HG03139 (cell line): ENCODE results near the gene AHRR.
"Not testable (repeated sequence)": the region's sequence is repeated elsewhere in the genome, so short reads cannot be mapped to it uniquely, and the experiment has no call there.

ENCODE experiments used
- ATAC-seq: cut with Tn5 transposase; IDR thresholded peaks from one replicate; pipeline ENCODE4 v1.9.1; 2021; ENCODE audit not compliant: unreplicated experiment

Gene AHRR

DNA sequence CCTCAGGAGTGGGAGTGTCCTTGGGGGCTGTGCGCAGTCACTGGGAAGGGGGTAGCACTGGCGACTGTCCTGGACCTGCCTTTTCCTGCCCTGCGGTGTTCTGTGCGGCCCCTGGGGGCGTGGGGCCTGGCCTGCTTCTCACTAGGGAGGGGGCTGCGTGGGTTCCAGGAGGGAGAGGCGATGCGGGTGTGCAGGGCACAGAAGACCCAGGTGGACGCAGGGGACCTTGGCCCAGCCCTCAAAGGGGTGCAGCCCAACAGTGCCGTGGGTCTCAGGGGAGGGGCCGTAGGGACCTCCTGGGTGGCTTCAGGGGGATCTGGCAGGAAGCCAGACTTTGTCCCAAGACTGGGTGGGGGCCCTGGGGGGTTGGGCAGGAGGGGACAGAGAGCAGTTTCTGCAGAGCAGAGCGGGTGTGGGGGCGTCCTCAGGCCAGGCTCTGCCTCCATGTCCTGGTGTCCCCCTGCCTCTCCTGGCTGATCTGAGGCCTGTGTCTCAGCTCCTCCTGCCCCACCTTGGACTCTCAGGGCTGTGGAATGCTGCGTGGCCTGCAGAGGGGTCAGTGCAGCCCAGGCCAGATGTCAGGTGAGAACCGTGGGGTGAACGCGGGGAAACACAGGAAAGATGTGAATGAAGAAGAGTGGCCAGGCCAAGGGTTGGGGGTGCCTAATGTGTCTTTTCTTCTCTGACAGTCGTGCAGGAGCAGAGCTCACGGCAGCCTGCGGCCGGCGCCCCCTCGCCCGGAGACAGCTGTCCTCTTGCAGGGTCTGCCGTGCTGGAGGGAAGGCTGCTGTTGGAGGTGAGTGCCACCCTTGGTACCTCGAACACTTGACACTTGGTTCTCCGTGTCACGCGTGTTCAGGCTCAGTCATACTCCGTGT is 54.6 kb downstream of the AHRR start:
- ATAC-seq, result no peak

DNA sequence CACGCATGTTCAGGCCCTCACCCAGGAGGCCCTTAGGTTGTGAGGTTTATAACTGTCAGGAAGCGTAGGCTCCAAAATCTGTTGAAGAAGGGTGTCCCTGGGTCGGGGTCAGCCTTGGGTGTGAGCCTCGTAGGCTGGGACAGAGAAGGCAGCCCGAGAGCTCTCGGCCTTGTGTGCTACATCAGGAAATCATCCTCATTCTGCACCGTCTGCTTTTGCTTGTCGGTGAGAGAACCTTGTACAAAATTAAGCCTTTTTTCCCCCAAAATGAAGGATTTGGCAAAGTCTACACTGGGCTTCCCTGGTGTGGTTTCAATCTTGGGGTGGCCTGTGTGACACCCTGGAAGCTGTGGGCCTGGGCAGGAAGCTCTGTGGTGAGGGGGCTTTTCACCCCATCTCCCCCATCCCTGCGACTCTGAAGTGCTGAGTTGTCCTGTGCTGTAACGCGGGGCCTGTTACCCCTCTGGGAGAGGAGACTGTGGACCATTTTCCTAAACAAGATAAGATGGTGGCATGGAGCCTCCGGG is 55.3 kb downstream of the AHRR start:
- ATAC-seq, result no peak

DNA sequence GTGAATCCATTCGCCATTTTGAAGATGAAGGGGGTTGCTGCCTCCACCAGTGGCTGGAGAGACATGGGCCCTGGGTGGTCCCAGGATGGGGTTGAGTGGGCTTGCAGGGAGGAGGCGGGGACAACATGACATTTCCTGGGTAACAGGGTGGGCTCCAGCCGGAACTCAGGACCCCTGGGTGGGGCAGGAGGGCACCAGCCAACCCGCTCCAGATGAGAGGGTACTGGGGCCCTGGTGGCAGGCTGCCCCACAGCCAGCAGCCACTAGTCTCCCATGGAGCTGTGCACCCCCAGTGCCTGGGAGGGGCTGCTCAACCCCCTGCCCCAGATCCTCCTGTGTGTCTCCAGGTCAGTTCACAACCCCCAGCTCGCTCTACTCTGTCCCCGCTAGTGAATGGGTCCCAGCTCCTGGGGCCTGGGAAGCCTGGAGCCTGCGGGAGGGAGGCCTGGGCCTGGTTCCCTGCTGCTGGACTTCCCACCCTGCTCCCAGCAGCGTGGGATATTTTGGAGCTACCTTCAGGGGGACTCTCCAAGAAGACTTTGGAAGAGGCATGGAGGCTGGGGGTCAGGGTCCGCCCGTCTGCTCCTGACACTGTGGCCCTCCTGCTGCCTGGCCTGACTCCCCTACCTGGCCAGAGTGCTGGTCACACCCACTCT is 55.9 kb downstream of the AHRR start:
- ATAC-seq, result no peak

DNA sequence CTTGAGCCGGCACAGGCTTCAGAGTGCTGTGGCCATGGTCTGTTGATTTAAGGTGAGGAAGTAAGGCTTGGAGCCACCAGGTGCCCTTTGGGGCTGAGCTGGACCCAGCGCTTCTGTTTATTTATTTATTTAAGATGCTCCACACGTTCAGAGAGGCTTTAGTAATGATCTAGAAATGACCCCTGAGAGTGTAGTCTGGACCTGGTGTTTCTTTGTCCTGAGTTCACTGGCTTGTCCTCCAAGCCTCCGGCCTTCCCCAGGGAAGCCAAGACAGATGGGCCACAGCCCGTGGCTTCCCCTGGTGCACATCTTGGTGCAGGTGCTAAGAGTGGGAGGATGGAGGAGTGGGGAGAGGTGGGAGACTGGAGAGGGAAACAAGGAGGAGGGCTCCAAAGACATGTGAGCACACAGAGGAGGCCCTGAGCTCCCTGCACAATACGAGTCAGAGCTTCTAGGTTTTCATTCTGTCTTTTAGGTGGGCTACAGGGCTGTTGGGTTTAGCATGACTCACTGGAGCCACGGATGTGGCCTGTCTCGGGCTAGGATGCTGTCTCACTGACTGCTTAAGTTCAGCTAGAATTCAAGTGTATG is 56.9 kb downstream of the AHRR start:
- ATAC-seq, result no peak

DNA sequence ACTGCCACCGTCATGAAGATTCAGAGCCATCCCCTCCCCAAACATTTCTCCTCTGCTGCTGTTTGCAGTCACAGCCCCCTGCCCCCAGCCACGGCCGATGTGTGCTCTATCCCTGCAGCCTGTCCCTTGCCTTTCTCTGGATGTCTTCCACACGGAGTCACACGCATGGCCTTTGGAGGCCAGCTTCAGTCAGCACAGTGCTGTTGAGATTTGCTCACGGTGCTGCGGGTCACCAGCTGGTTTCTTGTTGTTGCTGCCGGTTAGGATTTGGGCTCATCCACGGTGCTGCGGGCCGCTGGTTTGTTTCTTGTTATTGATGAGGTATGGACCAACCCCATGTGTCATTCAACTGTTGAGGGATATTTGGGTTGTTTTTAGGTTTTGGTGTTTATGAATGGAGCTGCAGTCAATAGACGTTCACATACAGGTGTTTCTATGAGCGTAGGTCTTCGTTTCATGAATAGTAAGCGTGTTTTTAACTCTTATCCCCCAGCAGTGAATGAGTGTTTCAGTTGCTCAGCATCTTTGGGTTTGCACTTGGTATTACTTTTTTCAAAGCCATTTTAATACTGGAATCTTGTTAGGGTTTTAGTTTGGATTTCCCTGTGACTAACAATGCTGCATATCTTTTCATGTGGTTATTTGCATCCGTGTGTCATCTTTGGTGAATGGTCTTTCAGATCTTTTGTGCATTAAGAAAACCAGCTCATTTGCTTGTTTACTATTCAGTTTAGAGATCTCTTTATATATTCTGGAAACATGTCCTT is 57.6 kb downstream of the AHRR start:
- no peak for ATAC-seq

DNA sequence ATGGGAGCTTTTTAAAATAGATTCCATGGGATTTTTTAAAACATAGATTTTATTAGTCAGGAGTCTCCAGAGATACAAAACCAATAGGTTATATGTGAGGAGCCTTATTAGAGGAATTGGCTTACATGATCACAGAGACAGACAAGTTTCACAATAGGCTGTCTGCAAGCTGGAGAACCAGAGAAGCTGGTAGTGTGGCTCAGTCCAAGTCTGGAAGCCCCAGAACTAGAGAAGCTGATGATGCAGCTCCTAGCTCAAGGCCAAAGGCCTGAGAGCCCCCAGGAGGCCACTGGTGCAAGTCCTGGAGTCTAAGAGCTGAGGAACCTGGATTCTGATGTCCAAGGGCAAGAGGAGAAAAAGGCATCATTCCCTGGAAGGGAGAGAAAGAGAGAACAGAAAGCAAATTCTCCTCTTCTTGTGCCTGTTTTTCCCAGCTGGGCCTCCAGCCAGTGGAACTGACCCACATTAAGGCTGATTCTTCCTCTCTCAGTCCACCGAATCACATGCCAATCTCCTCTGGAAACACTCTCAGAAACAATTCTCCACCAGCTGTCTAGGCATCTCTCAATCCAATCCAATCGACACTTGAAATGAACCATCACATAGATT is 59.3 kb downstream of the AHRR start:
- ATAC-seq, result no peak

DNA sequence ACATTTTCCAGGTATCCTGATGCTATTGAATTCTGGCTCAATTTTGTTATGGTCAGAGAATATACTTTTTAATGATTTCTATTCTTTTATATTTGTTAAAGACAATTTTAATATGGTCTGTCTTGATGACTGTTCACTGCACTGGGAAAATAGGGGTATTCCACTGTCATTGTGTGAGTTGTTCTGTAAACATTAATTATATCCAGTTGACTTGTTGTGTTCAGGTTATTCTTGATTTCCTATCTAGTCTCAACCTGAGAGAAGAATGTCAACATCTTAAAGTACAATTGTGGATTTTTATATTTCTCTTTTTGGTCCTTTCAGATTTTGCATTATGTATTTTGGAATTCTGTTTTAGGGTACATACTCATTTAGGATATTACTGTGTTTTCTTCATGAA is 61.6 kb downstream of the AHRR start:
- ATAC-seq, result no peak

DNA sequence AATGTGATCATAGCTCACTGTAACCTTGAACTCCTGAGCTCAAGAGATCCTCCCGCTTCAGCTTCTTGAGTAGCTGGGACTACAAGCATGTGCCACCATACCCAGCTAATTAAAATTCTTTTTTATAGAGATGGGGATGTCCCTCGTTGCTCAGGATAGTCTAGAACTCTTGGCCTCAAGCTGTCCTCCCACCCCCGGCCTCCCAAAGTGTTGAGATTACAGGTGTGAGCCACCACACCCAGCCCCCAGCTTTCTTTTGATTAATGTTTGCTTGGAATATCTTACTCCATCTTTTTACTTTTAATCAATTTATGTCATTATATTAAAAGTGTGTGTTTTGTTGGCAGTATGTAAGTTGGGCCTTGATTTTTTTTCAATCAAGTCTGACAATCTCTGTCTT is 62.1 kb downstream of the AHRR start:
- no peak for ATAC-seq

DNA sequence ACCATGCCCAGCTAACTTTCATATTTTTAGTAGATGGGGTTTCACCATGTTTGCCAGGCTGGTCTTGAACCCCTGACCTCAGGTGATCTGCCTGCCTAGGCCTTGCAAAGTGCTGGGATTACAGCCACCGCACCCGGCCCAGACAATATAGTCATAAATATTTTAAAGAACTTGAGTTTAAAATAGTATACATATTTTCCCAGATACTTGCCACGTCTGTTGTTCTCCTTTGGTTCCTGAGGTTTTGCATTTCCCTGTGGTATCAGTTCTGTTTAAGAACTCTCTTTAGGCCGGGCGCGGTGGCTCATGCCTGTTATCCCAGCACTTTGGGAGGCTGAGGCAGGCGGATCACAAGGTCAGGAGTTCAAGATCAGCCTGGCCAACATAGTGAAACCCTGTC is 63.1 kb downstream of the AHRR start:
- not testable (repeated sequence) for ATAC-seq

DNA sequence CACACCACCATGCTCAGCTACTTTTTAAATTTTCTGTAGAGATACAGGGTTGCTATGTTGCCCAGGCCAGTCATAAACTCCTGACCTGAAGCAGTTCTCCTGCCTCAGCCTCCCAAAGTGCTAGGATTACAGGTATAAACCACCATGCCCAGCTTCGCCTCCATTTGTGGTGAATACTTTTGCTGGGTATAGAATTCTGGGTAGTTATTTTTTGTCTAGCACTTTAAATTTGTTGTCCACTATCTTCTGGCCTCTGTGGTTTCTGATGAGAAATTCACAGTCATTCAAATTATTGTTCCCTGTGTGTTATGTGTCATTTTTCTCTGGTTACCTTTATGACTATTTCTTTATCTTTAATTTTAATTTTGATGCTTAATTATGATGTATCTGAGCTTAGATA is 63.8 kb downstream of the AHRR start:
- ATAC-seq, result no peak

DNA sequence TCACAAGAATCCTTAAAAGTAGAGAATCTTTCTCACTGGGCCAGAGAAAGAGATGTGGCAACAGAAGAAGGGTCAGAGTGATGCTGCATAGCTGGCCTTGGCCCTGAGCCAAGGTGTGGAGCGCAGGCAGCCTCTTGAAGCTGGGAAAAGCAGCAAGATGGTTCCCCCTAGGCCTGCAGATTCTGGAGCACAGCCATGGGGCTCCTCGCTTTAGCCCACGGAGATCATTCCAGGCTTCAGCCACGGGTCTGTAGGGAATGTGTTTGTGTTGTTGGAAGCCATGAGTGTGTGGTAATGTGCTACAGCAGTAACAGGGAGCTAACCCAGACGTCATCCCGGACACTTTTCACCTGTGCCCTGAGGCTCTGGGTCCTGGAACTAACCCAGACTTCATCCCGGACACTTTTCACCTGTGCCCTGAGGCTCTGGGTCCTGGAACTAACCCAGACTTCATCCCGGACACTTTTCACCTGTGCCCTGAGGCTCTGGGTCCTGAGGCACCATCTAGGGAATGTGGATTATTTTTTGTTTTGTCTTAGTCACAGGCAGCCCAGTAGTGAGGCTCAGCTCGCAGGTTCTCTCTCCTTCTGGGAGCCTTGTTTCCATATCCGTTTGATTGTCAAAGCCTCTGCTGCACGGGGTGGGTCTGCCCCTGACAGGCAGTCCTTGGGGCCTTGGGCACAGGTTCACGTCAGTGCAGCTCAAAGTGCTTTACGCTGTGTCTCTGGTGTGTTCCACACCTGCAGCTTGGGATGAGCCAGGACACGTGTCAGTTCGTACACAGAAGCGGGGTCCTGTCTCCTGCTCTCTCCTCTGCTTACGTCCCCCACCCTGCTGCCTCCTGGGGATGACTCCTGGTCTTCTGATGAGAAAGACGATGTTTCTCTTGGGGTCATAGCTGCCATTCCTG is 65.2 kb downstream of the AHRR start:
- no peak for ATAC-seq

DNA sequence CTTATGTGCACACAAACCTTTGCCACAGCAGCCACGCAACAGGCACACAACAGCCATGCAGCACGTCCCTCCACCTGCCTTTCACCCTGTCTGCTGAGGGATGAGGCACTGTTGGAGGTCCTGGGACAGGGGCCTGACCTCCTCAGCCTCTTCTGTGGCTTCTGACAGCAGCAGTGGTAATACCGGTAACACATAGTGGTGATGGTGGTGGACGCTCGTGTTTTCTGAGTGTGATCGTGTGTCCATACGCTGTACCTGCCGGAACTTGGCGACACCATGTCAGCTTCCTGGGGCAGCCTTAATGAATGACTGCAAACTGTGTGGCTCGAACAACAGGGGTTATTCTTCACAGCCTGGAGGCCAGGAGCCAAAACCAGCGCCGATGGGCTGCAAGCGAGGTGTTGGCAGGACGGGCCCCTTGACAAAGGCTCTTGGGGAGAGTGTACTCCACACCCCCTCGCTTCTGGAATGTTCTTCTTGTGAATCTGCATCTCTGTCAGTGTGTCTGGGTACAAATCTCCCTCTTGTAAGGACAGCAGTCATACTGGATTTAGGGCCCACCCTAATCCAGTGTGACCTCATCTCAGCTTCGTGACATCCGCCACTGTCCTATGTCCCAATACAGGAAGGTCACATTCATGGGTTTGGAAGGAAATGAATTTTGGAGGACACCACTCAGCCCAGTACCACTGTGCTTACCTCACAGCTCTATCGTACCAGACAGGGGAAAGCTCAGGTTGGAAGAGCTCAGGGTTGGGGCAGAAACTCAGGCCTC is 66.2 kb downstream of the AHRR start:
- no peak for ATAC-seq

DNA sequence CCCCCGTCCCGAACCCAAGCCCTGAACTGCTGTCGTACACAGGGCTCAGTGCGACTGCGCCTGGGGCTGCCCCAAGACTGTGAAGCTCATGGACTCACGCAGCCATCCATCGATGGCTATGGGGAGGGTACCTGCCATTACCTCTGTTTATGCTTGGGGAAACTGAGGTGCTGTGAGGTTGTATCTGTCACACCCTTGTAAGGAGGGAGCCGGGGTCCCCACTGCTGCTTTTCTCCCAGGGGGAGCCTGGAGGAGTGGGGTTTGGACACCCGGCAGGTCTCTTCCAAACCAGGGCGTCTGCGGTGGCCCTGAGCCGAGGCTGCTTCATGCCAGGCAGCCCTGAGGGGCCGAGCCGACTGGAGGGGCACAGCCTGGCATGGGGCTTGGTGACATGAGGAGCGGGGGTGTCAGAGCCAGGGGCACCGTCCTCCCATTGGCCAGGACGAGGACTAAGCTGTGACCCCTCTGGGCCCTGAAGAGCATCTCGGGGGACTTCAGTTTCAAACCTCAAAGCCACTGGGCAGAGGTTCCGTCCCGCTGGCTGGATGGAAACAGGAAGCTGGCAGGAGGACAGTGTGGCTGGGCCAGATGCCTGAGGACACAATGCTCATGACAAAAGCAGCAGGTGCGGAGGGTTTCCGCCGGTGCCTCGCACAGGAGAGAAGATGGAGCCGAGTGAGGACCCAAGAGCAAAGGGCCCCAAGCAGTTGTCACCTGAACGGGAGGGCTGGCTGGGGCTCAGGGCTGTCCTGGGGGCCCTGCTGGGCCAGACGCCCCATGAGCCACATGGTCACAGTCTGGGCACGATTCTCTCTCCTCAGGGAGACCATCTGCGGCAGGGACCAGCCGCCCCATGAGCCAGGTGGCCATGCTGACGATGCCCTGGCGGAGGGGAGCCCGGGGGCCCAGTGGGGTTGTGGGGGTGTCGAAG is 67.0 kb downstream of the AHRR start:
- ATAC-seq, result no peak

DNA sequence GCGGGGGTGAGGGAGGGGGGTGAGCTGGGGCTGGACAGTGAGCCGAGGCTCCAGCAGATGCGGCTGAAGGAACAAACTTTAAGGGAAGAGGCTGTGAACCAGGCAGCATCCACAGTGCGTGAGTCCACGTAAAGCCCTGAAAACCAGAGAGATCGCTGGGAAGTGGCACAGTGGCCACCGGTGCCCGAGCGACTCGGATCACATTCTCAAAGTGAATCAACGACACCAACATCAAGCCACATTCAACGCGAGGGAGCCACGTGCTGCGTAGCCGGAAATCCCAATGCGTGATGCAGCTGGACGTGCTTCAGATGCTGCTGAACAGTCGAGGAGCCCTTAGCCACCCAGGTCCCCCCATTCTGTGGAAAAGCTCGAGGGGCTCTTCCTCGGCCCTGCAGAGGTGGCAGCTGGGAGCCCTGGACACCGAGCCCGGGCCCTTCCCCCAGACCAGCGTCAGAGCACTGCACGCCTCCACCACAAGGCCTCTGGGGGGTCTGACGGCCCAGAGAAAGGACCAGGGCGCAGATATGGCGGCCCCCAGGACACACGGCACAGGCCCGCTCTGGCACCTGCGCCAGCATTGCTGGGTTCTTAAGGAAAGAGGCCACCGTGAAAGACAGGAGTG is 67.8 kb downstream of the AHRR start:
- ATAC-seq, result no peak

DNA sequence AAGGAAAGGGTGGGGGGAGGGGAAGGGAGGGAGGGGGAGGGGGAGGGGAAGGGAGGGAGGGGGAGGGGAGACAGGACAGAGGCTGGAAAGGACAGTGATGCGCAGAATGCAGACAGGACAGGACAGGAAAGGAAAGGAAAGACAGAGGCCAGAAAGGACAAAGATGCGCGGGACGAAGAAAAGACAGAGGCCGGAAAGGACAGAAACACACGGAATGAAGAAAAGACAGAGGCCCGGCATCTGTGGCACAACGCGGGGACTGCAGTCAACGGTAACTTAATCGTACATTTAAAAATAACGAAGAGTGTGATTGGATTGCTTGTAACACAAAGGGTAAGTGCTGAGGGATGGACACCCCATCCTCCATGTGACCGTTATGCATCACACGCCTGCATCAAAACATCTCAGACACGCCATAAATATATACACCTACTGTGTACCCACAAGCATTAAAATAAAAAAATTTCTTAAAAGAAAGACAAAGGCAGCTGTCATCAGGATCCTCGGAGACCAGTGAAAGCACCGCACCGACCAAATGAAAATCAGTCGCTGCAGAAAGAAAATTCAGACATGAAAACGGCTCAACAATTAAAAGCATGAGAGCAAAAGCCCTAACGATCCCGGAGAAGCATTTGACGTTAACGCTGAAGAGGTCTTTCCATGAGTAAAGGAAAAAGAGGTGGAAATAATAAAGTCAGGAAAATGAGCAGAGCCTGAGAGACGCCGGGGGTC is 68.5 kb downstream of the AHRR start:
- no peak for ATAC-seq

DNA sequence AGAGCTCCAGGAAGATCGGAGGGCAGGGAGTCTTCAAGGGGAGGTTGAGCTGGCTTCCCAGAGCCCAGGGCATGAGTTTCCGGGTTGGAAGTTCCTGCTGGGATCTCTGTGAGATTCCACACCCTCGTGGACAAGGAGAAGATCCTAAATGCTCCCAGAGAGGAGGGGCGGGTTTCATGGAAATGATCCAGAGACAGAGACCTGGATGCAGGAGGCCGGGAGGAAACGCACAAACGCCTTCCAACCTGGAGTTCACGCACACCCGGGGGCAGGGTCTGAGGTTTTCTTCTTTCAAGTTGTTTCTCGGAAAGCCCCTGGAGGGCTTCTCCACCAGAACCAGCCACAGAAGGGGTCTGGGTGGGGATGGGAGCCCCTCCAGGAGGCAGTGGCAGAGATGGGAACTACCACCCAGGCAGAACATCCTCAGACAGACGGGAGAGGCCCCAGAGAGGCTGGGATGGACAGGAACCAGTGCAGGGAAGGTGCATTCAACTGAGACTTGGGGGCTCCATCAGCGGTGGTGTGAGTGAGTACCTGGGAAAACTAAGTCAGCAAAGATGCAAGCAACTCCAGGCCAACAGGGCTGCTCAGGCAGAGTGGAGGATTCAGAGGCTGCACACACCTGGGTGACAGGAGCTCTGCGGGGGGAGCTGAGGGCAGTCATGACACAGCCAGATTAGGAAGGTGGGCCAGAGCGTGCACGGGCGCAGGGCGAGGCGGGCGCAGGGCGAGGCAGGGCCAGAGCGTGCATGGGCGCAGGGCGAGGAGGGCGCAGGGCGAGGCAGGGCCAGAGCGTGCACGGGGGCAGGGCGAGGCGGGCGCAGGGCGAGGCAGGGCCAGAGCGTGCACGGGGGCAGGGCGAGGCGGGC is 69.3 kb downstream of the AHRR start:
- no peak for ATAC-seq
